Measurements from ENCODE around the gene NCOA6.

DNA sequence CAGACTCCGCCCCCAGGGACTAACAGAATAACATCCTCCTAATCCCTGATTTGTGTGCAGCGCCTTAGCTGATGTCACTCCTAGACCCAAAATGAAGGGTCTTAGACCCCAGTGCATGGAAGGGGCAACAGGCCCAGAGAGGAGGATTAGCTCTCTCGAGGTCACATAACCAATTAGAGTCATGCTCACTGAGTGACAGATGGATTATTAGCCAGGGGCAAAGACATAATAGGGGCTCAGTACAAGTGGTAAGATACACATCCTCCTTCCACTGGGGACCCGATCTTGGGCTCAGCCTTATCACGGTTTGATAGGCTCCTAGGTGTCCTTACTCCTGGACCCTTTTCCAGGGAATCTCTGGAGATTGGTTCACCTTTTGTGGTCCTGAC, 120.4 kb downstream of the NCOA6 start:
- TF ChIP-seq, protein P1, sequence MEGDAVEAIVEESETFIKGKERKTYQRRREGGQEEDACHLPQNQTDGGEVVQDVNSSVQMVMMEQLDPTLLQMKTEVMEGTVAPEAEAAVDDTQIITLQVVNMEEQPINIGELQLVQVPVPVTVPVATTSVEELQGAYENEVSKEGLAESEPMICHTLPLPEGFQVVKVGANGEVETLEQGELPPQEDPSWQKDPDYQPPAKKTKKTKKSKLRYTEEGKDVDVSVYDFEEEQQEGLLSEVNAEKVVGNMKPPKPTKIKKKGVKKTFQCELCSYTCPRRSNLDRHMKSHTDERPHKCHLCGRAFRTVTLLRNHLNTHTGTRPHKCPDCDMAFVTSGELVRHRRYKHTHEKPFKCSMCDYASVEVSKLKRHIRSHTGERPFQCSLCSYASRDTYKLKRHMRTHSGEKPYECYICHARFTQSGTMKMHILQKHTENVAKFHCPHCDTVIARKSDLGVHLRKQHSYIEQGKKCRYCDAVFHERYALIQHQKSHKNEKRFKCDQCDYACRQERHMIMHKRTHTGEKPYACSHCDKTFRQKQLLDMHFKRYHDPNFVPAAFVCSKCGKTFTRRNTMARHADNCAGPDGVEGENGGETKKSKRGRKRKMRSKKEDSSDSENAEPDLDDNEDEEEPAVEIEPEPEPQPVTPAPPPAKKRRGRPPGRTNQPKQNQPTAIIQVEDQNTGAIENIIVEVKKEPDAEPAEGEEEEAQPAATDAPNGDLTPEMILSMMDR (conservative IDR thresholded peaks at IDR 0.05): no peak
- TF ChIP-seq EZH2 (IDR thresholded peaks at IDR 0.05; ENCODE audit: low read depth): no peak

Measured in PC-9 (cell line).